ENCODE results near the gene TFF2.

TFF2 gene

DNA sequence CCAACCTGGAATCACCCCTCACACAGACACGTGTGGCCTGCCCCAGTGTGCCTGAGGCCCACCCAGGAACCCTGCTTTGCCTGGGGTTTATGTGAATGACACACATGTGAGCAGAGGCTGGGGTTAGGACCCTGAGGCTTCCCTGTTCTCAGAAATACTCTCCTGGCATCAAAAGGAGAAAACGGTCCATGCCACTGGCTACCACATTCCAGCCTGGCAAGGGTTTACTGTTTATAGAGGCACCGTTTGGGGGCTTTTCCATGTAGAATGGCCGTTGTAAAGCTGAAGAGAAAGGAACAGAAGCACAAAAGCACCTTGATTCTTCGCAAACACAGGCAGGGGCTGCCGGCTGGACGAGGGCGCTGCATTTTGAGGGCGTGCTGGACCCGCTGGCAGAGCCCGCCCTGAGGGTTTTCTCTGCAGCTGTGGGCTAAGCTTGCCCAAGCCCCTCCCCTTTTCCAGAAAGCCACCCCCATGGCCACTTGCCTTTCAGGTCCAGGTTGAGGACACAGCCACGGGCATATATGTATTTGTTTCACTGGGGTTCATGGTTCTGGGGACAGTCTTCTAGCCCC lies 48.6 kb downstream of the TFF2 start:
- DNase-seq, result no peak

DNA sequence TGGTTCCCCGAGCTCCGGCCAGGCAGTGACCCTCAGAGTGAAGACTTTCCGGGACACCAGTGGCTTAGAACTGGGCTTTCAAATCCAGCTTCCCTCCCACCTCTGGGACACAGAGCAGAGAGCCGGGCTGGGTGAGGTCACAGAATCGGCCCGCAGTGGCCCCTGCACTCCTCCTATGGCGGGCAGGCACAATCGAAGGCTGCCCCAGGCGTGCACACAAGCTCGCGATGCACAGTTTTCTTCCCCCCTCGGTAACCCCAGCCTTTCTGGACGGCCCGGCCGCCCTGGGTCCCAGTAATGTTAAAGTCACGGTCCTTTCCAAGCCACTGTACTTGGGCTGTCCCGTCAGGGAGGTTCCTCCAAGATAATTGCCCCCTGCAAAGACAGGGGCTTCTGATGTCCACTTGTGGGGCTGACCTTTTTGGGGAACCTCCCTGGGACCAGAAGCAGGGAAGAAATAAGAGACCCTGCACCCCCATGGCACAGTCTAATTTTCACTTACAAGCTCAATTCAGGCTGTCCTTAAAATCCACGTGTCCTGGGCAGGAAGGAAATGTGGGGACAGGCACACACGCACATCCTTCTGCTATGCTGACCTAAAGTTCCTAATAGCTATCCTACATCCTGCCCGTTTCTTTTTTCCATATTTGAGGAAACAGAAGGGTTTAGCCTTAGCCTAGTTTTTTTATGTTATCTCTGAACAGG lies 49.3 kb downstream of the TFF2 start:
- DNase-seq, result no peak

DNA sequence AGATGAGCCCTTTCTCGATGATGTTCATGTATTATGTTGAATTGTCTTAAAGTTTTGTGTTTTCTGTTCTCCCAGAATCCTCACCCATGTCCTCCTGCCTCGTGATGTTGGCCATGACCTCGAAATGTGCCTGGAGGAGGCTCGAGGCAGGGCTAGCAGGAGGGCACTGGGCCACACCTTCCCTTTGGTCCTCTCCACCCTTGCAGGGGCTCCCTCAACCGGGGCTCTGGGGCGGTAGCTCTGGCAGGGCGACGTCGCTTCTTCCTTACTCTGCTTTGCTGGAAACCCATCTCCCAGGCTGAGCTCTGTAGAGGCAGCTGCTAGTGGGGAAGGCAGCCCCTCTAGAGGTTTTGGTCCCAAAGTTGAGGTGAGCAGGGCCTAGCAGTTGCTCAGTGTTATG lies 49.8 kb downstream of the TFF2 start:
- no peak for DNase-seq

DNA sequence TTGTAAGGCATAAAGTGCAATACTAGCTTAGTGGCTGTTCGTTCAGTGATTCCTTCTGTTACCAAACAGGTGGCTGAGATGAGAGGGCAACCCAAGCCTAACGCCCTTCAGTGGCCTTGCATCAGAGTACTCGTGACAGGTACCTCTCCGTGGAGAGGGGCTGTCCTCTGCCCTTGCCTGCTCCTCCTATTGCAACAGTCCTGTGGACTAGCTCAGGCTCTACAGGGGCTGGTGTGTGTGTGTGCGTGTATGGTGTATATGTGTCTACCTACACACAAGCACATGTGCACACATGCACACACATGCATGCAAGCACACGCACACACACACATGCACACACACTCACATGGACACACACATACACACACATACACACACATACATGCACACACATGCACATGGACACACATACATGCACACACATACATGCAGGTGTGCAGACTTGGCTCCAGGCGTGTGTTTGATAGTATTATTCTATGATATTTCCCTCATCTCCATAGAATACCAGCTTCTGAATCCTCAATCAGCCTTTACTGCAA lies 50.7 kb downstream of the TFF2 start:
- no peak for DNase-seq

DNA sequence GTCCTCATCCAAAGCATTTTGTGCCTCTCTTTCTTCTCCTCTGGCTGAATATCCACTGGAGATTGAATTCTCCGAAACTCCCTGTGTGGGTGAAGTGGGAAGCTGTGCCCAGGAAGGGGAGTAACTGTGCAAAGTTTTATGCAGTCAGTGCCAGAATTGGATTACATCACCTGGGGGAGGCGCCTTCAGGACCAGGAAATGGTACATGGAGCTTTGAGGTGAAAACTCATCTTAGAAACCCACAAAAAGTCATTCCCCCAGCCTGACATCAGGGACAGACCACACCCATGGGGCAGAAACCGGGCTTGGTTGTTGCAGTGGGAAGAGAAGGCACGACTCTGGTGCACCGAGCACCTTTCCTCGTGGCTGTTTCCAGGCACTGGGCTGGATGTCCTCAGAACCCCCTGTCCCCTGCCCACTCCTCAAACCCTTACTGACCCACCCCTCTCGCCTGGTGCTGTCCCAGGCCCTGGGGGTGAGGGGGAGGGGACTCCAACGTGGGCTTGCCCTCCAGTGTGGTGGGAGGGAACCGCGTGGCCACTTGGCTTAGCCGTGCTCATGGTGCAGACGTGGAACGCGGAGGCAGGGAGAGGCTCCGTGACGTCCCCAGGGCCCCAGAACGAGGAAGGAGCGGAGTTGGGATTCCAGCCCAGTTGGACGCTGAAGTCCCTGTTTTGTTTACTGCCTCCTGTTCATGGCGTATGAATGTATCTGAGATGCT lies 51.3 kb downstream of the TFF2 start:
- DNase-seq, result peak; percentile 44

DNA sequence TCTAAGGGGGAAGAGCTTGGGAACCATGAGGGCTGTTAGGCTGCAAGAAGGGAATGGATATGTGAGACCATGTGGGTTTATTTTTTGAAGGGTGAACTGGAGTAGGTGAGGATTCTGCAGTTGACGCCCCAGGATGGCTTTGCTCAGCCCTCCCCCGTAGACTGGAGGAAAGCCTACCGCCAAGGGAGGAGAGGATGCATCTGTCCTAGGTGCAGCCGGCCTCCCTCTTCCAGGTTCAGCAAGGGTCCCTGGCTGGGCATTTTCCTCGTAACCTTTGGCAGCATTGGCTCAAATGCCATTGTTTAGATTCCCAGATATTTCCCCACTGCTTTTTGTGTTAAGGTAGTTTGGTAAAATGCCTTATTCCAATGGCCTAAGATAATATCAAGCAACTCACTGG lies 52.1 kb downstream of the TFF2 start:
- DNase-seq, result no peak

DNA sequence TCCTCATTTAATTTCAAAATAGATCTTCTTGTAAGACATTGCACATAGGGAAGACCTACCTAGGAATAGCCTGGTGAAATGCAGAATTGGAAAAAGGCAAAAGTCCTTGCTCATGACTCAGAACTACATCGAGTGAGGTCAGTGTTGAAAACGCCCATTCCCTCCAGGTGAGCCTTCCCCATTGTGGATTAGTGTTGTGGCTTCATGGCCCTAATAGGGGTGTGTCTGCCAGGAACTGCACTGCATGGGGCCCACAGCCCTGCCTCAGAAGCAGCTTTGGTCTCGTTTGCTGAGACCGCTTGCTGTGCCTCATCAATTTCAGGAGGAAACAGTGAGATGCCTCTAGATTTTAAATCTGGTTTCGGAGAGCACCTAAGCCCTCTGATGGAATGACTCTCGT lies 52.6 kb downstream of the TFF2 start:
- no peak for DNase-seq

DNA sequence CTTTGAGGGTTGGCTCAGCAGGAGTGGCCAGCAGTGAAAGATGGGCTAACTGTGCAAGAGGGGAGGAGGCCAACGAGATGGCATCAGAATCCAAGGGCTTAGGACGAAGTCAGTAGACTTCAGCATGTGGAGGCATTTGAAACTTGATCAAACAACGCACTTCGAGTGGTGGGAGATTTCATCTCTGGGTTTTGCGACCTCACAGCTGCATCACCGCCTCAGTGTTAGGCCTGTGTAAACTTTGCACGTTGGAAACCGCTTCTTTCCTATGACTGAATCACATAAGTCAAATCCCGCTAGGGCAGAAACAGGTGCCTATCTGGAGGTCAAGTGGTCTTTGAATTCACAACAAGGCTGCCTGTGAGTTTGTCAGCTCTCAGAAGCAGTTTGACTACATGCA lies 53.4 kb downstream of the TFF2 start:
- no peak for DNase-seq

DNA sequence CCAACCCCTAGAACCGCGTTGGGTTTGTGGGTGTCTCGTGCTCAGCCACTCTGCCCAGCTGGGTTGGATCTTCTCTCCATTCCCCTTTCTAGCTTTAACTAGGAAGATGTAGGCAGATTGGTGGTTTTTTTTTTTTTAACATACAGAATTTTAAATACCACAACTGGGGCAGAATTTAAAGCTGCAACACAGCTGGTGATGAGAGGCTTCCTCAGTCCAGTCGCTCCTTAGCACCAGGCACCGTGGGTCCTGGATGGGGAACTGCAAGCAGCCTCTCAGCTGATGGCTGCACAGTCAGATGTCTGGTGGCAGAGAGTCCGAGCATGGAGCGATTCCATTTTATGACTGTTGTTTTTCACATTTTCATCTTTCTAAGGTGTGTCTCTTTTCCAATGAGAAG lies 54.3 kb downstream of the TFF2 start:
- DNase-seq, result no peak
